ENCODE measurements around the gene ITGB5.

ITGB5 gene

DNA sequence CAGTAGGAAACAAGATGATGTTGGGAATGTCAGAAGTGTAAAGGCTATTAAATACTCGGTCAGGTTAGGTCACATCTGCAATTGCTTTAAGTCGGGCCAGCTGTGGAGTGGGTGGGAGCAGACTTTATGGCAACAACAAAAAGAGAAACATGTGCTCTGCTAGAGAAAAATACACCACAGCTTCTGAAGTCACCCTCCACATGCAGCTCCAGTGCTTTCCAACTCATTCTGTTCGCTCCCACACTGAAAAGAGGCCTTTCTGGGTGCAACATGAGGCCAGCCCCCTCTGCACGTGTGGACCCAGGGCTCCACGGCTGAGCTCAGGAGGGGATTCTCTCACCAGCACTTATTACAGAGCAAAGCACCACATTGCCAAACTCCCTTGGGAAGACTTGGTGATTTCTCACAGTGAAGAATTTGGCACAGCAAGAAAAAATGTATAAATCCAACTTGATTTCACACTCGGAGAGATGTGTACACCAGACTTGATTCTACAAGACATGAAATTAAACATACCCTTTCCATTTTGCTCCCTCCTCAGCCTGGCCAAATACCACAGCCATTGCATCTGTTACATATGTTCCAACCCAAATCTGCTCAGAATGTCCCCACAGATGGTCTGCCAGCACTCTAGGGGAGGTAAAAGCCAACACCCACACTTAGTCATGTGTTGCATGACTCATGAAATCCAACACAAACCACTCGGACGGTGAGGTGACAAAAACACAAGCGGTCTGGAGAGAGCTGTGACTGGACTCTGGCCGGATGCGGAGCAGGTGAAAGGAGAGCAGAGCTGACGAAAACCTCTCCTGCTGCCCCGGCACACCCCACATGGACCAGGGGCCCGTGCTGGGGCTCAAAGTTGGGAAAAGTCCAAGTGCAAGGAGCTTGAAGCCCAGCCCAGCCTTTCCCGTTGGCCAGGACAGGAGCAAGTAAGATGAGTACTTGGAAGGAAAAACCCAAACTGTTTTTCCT, 74.6 kb downstream of the ITGB5 start:
- Histone ChIP-seq H3K36me3 (ENCODE audit: insufficient read depth, low read length) (peaks cover 9% of the 10 kb centered on the region; the same call in 1 of the 2 replicates), H2AFZ (ENCODE audit: low read length, unreplicated experiment) (no peak overlapping the region), H3K4me3 (ENCODE audit: low read depth, low read length) (peak overlapping the region; percentile 43), H3K27ac (ENCODE audit: low read depth, low read length) (peak overlapping the region; percentile 97), H3K79me2 (ENCODE audit: control insufficient read depth, insufficient read depth, low read length, unreplicated experiment) (no peaks in the 10 kb centered on the region), H3K27me3 (ENCODE audit: insufficient read depth, low read length) (no peaks in the 10 kb centered on the region), H3K4me1 (ENCODE audit: control insufficient read depth, insufficient read depth, low read length, unreplicated experiment) (peaks cover 44% of the 10 kb centered on the region)

DNA sequence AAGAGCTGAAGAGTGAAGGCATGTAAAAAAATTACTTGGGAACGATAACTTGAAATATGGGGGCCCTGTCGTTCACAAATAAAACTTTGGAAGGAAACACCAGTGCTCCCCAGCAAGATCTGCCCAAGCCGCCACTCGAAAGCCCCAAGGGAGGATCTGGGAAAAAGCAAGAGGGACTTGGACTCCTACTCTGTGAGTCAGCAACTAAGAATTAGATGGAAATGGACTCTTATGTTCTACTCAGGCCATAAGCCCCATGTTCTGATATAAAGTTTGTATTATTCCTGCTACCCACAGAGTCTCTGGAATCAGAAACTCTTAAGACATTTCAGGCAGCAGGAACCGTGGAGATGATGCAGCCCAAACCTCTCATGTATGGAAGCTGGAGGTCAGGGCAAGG, 75.7 kb downstream of the ITGB5 start:
- Histone ChIP-seq H3K4me1 (ENCODE audit: control insufficient read depth, insufficient read depth, low read length, unreplicated experiment) (peaks cover 44% of the 10 kb centered on the region), H3K4me3 (ENCODE audit: low read depth, low read length) (peak overlapping the region; percentile 30), H3K27ac (ENCODE audit: low read depth, low read length) (peak overlapping the region; percentile 97), H3K27me3 (ENCODE audit: insufficient read depth, low read length) (no peaks in the 10 kb centered on the region), H3K36me3 (ENCODE audit: insufficient read depth, low read length) (0 out of 2 replicates have a peak, but pooled peaks cover 4% of the 10 kb centered on the region), H2AFZ (ENCODE audit: low read length, unreplicated experiment) (no peak overlapping the region), H3K79me2 (ENCODE audit: control insufficient read depth, insufficient read depth, low read length, unreplicated experiment) (no peaks in the 10 kb centered on the region)

DNA sequence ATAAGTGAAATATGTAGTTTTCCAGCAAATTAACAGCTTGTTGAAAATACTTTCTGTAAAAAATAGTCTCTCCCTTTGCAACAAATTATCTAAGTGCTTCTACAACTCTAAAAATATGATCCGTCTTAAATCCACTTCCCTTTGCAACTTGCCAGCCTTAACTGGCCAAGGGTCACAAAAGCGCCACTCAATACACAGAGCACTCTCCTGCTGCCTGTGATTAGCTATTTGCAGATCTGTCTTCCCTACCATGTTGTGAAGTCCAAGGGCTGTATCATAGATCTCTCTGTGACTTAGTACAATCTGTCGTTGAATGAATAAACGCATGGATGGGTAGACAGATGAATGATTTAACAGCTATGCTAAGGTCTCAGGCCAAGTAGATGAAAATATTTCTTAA, 76.2 kb downstream of the ITGB5 start:
- Histone ChIP-seq H3K4me3 (ENCODE audit: low read depth, low read length) (no peak overlapping the region), H2AFZ (ENCODE audit: low read length, unreplicated experiment) (no peak overlapping the region), H3K79me2 (ENCODE audit: control insufficient read depth, insufficient read depth, low read length, unreplicated experiment) (no peaks in the 10 kb centered on the region), H3K36me3 (ENCODE audit: insufficient read depth, low read length) (0 out of 2 replicates have a peak, but pooled peaks cover 4% of the 10 kb centered on the region), H3K4me1 (ENCODE audit: control insufficient read depth, insufficient read depth, low read length, unreplicated experiment) (peaks cover 44% of the 10 kb centered on the region), H3K27me3 (ENCODE audit: insufficient read depth, low read length) (no peaks in the 10 kb centered on the region), H3K27ac (ENCODE audit: low read depth, low read length) (peak overlapping the region; percentile 97)

DNA sequence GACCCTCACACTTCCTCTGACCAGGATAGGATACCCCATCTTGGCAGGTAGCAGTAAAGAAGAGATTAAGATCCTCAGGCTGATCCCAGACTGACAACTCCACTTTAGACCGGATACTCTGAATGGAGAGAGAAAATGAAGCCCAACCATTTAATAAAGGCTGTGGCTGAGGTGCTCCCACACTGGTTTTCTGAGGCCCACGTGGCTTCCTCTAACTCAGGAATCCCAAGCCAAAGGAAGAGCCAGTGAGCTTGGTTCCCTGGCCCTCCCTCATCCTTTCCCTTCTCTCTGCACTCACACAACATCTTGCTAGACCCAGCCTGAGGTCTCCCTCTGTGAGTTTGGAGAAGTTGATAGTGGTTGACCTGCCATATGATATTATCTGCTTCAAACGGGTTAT, 78.1 kb downstream of the ITGB5 start:
- Histone ChIP-seq H3K36me3 (ENCODE audit: insufficient read depth, low read length) (no peaks in the 10 kb centered on the region), H3K27me3 (ENCODE audit: insufficient read depth, low read length) (no peaks in the 10 kb centered on the region), H3K4me1 (ENCODE audit: control insufficient read depth, insufficient read depth, low read length, unreplicated experiment) (peaks cover 44% of the 10 kb centered on the region), H3K79me2 (ENCODE audit: control insufficient read depth, insufficient read depth, low read length, unreplicated experiment) (no peaks in the 10 kb centered on the region), H3K4me3 (ENCODE audit: low read depth, low read length) (no peak overlapping the region), H3K27ac (ENCODE audit: low read depth, low read length) (no peak overlapping the region), H2AFZ (ENCODE audit: low read length, unreplicated experiment) (no peak overlapping the region)

DNA sequence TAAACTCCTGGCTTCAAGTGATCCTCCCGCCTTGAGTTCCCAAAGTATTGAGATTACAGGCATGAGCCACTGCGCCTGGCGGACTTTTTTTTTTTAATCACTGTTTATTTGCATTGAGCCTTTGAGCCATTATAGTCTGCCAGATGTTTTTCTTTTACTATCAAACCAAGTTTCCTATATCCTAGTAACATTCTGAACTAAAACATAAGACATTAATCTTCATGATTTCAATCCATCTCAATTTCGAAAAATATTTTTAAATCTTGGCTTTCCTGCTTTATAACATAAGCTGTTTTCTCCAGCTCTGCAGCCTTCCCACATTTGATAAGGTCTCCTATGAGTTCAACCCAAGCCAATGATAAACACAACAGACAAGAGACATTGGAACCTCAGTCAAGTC, 81.5 kb downstream of the ITGB5 start:
- no peaks in the 10 kb centered on the region for H3K79me2 ChIP-seq (ENCODE audit: control insufficient read depth, insufficient read depth, low read length, unreplicated experiment)
- no peak overlapping the region for H3K27ac ChIP-seq (ENCODE audit: low read depth, low read length)
- H3K4me3 ChIP-seq (ENCODE audit: low read depth, low read length), result no peak overlapping the region
- H3K4me1 ChIP-seq (ENCODE audit: control insufficient read depth, insufficient read depth, low read length, unreplicated experiment), result peaks cover 17% of the 10 kb centered on the region
- no peak overlapping the region for H2AFZ ChIP-seq (ENCODE audit: low read length, unreplicated experiment)
- H3K27me3 ChIP-seq (ENCODE audit: insufficient read depth, low read length), result no peaks in the 10 kb centered on the region
- peaks cover 14% of the 10 kb centered on the region; the same call in 1 of the 2 replicates for H3K36me3 ChIP-seq (ENCODE audit: insufficient read depth, low read length)

DNA sequence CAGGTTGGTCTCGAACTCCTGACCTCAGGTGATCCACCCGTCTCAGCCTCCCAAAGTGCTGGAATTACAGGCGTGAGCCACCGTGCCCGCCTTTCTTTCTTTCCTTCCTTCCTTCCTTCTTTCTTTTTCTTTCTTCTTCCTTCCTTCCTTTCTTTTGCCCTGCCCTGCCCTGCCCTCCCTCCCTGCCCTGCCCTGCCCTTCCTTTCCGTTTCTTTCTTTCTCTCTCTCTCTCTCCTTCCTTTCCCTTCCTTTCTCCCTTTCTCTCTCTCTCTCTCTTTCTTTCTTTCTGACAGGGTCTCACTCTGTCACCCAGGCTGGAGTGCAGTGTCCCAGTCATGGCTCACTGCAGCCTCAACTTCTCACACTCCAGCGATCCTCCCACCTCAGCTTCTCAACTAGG, 82.3 kb downstream of the ITGB5 start:
- Histone ChIP-seq H3K36me3 (ENCODE audit: insufficient read depth, low read length) (peaks cover 14% of the 10 kb centered on the region; the same call in 1 of the 2 replicates), H3K4me1 (ENCODE audit: control insufficient read depth, insufficient read depth, low read length, unreplicated experiment) (peaks cover 18% of the 10 kb centered on the region), H2AFZ (ENCODE audit: low read length, unreplicated experiment) (no peak overlapping the region), H3K79me2 (ENCODE audit: control insufficient read depth, insufficient read depth, low read length, unreplicated experiment) (no peaks in the 10 kb centered on the region), H3K4me3 (ENCODE audit: low read depth, low read length) (no peak overlapping the region), H3K27ac (ENCODE audit: low read depth, low read length) (no peak overlapping the region), H3K27me3 (ENCODE audit: insufficient read depth, low read length) (no peaks in the 10 kb centered on the region)

DNA sequence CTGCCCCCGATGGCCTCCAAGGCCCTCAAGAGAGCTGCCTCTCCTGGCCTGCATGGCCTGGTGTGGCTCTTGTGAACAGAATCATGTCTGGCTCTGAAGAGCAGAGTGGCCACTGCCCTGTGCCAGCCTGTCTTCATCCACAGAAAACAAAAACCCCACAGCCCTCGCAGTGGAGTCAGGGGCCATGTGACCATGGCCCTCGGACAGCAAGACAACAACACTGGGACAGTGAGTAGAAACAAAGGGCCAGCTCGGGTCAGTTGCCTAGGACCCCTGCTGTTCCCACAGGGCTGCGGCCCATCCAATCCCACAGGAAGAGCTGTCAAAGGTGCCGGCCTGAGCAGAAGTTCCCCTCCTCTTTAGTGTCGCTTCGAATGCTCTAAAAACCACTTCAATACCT, 84.5 kb downstream of the ITGB5 start:
- Histone ChIP-seq H3K27ac (ENCODE audit: low read depth, low read length) (no peak overlapping the region), H2AFZ (ENCODE audit: low read length, unreplicated experiment) (no peak overlapping the region), H3K4me1 (ENCODE audit: control insufficient read depth, insufficient read depth, low read length, unreplicated experiment) (peaks cover 8% of the 10 kb centered on the region), H3K36me3 (ENCODE audit: insufficient read depth, low read length) (peaks cover 14% of the 10 kb centered on the region; the same call in 1 of the 2 replicates), H3K27me3 (ENCODE audit: insufficient read depth, low read length) (no peaks in the 10 kb centered on the region), H3K4me3 (ENCODE audit: low read depth, low read length) (no peak overlapping the region), H3K79me2 (ENCODE audit: control insufficient read depth, insufficient read depth, low read length, unreplicated experiment) (no peaks in the 10 kb centered on the region)

DNA sequence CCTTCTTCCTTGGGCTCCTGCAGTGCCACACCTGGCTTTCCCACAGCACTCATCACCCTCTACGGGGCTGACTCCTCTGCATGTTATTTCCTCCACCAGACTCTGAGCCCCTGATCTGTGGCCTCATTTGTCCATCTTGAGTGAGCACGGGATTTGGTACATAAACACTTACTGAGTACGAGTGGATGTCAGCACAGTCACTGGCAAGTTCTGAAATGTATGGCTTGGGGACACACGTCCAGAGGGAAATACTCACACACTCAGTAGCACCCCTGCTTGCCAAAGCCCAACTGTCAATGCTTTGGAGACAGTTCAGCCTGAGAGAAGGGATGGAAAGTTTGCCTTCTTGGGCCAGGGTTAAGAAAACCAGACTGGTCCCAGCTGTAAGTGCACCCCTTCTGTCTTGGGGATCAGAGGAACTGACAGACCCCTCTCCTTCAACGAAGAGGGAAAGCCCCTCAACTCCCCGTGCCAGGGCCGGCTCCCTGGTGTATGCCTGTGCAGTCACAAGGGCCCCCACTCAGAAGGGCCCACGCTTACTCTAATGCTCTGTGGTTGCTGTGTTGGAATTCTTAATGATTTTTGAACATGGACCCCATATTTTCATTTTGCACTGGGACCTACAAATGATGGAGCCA, 85.0 kb downstream of the ITGB5 start:
- Histone ChIP-seq H3K36me3 (ENCODE audit: insufficient read depth, low read length) (peaks cover 14% of the 10 kb centered on the region; the same call in 1 of the 2 replicates), H3K79me2 (ENCODE audit: control insufficient read depth, insufficient read depth, low read length, unreplicated experiment) (no peaks in the 10 kb centered on the region)

DNA sequence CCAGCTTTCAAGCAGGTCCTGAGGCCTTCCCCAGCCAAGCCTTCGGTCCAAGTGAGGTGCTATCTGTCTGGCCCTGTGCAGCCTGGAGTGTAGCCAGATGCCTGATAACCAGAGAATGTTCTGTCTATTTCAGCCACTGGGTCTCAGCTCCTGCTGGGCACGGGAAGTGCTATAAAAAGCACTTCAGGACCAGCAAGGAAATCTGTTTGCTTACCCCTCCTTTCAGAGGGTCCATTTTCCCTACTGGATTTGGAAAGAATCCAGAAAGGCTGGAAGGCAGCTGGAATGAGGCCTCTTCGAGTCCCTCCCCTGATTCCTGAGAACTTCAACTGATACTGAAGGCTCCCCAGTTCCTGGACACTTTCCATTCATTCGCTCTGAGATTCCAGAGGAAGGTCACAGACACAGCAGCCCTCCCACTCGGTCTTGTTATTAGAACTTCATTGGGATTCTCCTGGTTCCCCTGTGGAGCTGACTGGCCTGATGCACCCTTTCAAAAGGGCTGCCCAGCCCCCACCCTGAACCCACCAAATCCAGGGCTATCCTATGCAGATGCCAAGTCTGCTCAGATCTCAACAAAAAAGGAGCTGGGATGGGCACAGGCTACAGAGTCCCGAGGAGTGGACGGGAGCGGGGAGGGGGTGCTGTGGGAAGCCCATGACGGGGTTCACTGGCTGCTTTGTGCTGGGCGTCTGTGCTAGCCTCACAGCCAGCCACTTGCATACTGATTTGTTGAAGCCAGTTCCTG, 86.5 kb downstream of the ITGB5 start:
- Histone ChIP-seq H3K27ac (ENCODE audit: low read depth, low read length) (no peak overlapping the region), H3K36me3 (ENCODE audit: insufficient read depth, low read length) (peaks cover 16% of the 10 kb centered on the region; the same call in 1 of the 2 replicates), H3K27me3 (ENCODE audit: insufficient read depth, low read length) (no peaks in the 10 kb centered on the region), H3K4me3 (ENCODE audit: low read depth, low read length) (no peak overlapping the region), H3K79me2 (ENCODE audit: control insufficient read depth, insufficient read depth, low read length, unreplicated experiment) (no peaks in the 10 kb centered on the region), H2AFZ (ENCODE audit: low read length, unreplicated experiment) (no peak overlapping the region), H3K4me1 (ENCODE audit: control insufficient read depth, insufficient read depth, low read length, unreplicated experiment) (peaks cover 8% of the 10 kb centered on the region)

More for the DNA sequence above, 85.0 kb downstream of the ITGB5 start:
- Histone ChIP-seq H3K4me3 (ENCODE audit: low read depth, low read length) (no peak overlapping the region), H3K4me1 (ENCODE audit: control insufficient read depth, insufficient read depth, low read length, unreplicated experiment) (peaks cover 8% of the 10 kb centered on the region), H3K27ac (ENCODE audit: low read depth, low read length) (no peak overlapping the region), H2AFZ (ENCODE audit: low read length, unreplicated experiment) (no peak overlapping the region), H3K27me3 (ENCODE audit: insufficient read depth, low read length) (no peaks in the 10 kb centered on the region)

DNA sequence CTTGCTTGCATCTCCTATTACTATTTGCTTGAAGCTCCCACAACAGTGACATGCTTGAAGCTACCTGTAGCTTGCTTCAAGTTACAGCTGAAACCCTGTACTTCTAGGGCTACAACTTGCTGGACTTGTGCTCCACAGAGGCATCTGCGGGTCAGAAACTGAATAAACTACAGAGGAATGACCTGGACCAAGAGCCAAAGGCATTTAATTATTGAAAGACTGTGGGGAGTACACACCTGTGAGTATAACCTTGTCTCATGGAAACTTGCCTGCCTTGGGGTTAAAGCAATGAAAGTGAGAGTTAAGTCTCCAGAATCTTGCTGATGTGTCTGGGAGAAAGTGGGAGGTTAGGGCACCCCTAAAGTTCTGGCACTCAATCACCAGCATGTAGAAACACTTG, 87.1 kb downstream of the ITGB5 start:
- Histone ChIP-seq H3K79me2 (ENCODE audit: control insufficient read depth, insufficient read depth, low read length, unreplicated experiment) (no peaks in the 10 kb centered on the region), H3K4me3 (ENCODE audit: low read depth, low read length) (no peak overlapping the region), H3K27me3 (ENCODE audit: insufficient read depth, low read length) (no peaks in the 10 kb centered on the region), H3K27ac (ENCODE audit: low read depth, low read length) (no peak overlapping the region), H3K36me3 (ENCODE audit: insufficient read depth, low read length) (peaks cover 18% of the 10 kb centered on the region; the same call in 1 of the 2 replicates), H3K4me1 (ENCODE audit: control insufficient read depth, insufficient read depth, low read length, unreplicated experiment) (peaks cover 8% of the 10 kb centered on the region), H2AFZ (ENCODE audit: low read length, unreplicated experiment) (no peak overlapping the region)
